ENCODE measurements around the gene LYST. TPM values are rescaled to one million over a fixed set of nuclear protein-coding genes. Genes with fewer than 3 reads are reported as not detected.
"Not testable (repeated sequence)": the region's sequence is repeated elsewhere in the genome, so short reads cannot be mapped to it uniquely, and the experiment has no call there.

The LYST gene
- total RNA-seq, 4 donors from 2014 or later = 27.8 to 128 (median 41.3) TPM

- DNase-seq (ENCODE audit: low spot score) (no peak), ATAC-seq (ENCODE audit: low FRiP score) (no peak)
- no peak for TF ChIP-seq CTCF (IDR thresholded peaks at IDR 0.05)
Measured at GRCh38 chr1:235799264-235799663, 67.4 kb downstream of the LYST start.

- no peak for TF ChIP-seq CTCF (IDR thresholded peaks at IDR 0.05)
- no peak for ATAC-seq (ENCODE audit: low FRiP score)
- DNase-seq (ENCODE audit: low spot score) = no peak
Measured at GRCh38 chr1:235791532-235792060, 75.1 kb downstream of the LYST start.

- DNase-seq (ENCODE audit: low spot score) (no peak), ATAC-seq (ENCODE audit: low FRiP score) (no peak)
- TF ChIP-seq CTCF (IDR thresholded peaks at IDR 0.05) = no peak
Measured at GRCh38 chr1:235790123-235790522, 76.6 kb downstream of the LYST start.

- DNase-seq (ENCODE audit: low spot score); ATAC-seq (ENCODE audit: low FRiP score): not testable (repeated sequence)
Measured at GRCh38 chr1:235786227-235786898, 80.3 kb downstream of the LYST start.

- ATAC-seq (ENCODE audit: low FRiP score) (no peak), DNase-seq (ENCODE audit: low spot score) (no peak)
- no peak for TF ChIP-seq CTCF (IDR thresholded peaks at IDR 0.05)
Measured at GRCh38 chr1:235784950-235785349, 81.8 kb downstream of the LYST start.

GRCh38 chr1:235783148-235783776 lies 83.4 kb downstream of the LYST start:
- ATAC-seq (ENCODE audit: low FRiP score) (no peak), DNase-seq (ENCODE audit: low spot score) (no peak)
- TF ChIP-seq CTCF (IDR thresholded peaks at IDR 0.05) = no peak

- DNase-seq (ENCODE audit: low spot score) (no peak), ATAC-seq (ENCODE audit: low FRiP score) (no peak)
- TF ChIP-seq CTCF (IDR thresholded peaks at IDR 0.05) = no peak
Measured at GRCh38 chr1:235782601-235783000, 84.1 kb downstream of the LYST start.
